ENCODE measurements around the gene EIPR1.

EIPR1 gene

DNA sequence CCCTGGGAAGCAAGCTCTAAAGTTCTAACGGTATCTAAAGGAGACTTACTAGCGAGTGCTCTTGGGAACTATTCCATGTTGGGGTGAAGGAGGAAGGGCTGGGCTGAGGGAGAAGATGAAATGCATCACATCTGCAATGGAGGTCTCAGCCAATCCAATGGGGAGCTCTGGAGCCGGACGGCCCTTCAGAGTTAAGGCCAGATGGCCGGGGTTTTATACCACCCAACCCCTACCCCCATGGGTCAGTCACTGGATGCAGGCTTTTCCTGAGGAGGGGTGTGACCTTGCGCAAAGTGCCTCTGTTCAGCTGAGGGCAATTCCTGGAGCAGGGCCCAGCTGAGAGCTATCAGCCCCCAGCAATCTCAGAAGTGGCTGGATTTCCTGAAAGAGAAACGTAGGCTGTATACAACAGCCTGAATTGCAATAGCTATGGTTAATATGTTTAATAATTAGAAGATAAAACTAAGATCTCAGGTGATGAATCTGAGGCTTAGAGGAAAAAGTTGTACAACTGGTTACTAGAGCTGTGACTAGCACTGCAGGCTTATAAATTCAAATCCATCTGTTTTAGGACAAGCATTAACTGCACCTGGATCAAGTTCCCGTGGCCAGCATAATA is 21.6 kb downstream of the EIPR1 start:
- TF ChIP-seq CTCF (IDR thresholded peaks at IDR 0.05; ENCODE audit: extremely low read depth, missing control alignments): no peak
- DNase-seq (ENCODE audit: low spot score): no peak

GRCh38 chr2:3354986-3355385 is 22.6 kb downstream of the EIPR1 start:
- no peak for TF ChIP-seq CTCF (IDR thresholded peaks at IDR 0.05; ENCODE audit: extremely low read depth, missing control alignments)

GRCh38 chr2:3349211-3349693 is 28.4 kb downstream of the EIPR1 start:
- DNase-seq (ENCODE audit: low spot score): no peak

More at GRCh38 chr2:3354986-3355385, 22.6 kb downstream of the EIPR1 start:
- DNase-seq (ENCODE audit: low spot score): no peak

DNA sequence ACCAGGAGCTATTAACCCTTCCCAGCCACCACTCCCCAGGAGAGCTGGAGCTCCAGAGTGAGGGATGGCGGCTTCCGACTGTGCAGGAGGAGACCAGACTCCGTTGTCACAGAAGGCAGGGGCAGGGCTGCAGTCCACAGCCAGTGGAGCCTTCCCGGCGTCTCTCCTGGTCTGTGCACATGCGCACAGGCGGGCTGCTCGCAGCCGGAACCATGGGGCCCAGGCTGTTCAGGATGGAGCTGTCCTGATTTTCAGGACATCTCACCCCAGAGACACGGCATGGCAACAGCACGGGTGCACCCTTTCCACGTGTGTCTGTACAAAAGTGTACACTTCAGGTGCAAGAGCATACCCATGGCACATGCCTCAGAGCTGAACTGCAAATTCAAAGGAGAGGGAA is 28.9 kb downstream of the EIPR1 start:
- no peak for DNase-seq (ENCODE audit: low spot score)
- TF ChIP-seq CTCF (IDR thresholded peaks at IDR 0.05; ENCODE audit: extremely low read depth, missing control alignments): no peak

More at GRCh38 chr2:3349211-3349693, 28.4 kb downstream of the EIPR1 start:
- no peak for TF ChIP-seq CTCF (IDR thresholded peaks at IDR 0.05; ENCODE audit: extremely low read depth, missing control alignments)

- TF ChIP-seq CTCF (IDR thresholded peaks at IDR 0.05; ENCODE audit: extremely low read depth, missing control alignments): no peak
- DNase-seq (ENCODE audit: low spot score): no peak
Observed at GRCh38 chr2:3345621-3346020, 32.0 kb downstream of the EIPR1 start.

DNA sequence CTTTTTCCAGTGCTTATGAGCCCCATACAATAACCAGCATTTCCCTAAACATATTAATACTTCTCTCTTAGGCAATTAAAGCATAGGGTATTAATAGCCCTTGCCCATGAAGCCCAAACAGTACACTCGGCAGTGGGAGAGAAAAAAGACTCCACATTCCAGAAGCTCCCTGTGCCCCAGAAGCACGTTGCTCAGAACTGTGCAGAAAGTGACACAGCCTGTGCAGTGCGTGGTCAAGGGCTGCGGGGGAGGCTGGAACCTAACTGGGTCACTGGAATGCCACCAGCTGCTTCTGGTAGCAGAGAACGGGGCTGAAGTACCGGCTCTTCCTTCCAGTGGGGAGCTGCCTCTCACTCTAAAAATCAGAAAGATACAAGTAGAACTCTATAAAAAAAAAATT is 32.7 kb downstream of the EIPR1 start:
- no peak for TF ChIP-seq CTCF (IDR thresholded peaks at IDR 0.05; ENCODE audit: extremely low read depth, missing control alignments)
- no peak for DNase-seq (ENCODE audit: low spot score)

GRCh38 chr2:3343012-3343411 is 34.6 kb downstream of the EIPR1 start:
- DNase-seq (ENCODE audit: low spot score): no peak
- no peak for TF ChIP-seq CTCF (IDR thresholded peaks at IDR 0.05; ENCODE audit: extremely low read depth, missing control alignments)

Data from GM20000 (cell line).